ENCODE results near the gene GRAMD1B. TPM values are rescaled to one million over a fixed set of nuclear protein-coding genes. Genes with fewer than 3 reads are reported as not detected.

The GRAMD1B gene
- total RNA-seq, 1 experiment from 2014 or later = 1.2 TPM

DNA sequence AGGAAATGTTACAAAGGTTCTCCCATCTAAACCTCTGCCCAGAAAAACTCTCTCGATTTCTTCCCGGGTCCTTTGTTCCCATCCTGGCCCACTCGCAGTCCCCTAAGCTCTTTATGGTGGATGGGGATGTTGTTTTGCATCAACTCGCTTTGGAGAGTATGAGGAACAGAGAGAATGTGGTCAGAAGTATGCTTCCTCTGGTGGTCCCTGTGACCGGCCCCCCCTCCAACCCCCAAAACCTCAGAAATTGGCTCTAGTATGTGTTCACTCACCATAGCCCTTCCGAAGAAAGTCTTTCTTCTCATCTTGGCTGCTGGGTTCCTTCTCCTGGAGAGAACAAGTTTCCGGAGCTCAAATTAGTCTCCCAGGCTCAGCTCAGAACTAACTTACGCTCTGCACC lies 54.4 kb downstream of the GRAMD1B start:
- Mint-ChIP-seq H3K27ac (ENCODE audit: unreplicated experiment) (no peak overlapping the region), H3K4me3 (ENCODE audit: unreplicated experiment) (no peak overlapping the region), H3K9me3 (ENCODE audit: unreplicated experiment) (no peaks in the 10 kb centered on the region), H3K36me3 (ENCODE audit: insufficient read depth, unreplicated experiment) (no peaks in the 10 kb centered on the region), H3K27me3 (ENCODE audit: insufficient read depth, unreplicated experiment) (peaks cover 17% of the 10 kb centered on the region), H3K4me1 (ENCODE audit: low read depth, unreplicated experiment) (no peaks in the 10 kb centered on the region)
- ChIA-PET POLR2A (no interaction called here), CTCF (interaction anchor here (0.9 kb wide), 1 partner anchor 77 kb away, joined by 4 read pairs; no protein-coding TSS in a partner anchor)
- H3K4me1 ChIP-seq = no peaks in the 10 kb centered on the region
- intact Hi-C loops (cut with micrococcal nuclease; ENCODE audit: unreplicated experiment) = no loop called here
- no peak for DNase-seq
- H3K9me3 ChIP-seq = no peaks in the 10 kb centered on the region
- TF ChIP-seq, protein P1, sequence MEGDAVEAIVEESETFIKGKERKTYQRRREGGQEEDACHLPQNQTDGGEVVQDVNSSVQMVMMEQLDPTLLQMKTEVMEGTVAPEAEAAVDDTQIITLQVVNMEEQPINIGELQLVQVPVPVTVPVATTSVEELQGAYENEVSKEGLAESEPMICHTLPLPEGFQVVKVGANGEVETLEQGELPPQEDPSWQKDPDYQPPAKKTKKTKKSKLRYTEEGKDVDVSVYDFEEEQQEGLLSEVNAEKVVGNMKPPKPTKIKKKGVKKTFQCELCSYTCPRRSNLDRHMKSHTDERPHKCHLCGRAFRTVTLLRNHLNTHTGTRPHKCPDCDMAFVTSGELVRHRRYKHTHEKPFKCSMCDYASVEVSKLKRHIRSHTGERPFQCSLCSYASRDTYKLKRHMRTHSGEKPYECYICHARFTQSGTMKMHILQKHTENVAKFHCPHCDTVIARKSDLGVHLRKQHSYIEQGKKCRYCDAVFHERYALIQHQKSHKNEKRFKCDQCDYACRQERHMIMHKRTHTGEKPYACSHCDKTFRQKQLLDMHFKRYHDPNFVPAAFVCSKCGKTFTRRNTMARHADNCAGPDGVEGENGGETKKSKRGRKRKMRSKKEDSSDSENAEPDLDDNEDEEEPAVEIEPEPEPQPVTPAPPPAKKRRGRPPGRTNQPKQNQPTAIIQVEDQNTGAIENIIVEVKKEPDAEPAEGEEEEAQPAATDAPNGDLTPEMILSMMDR (IDR thresholded peaks at IDR 0.05; ENCODE audit: insufficient read depth in 1 of 2, low read depth in 1 of 2, low read length in 1 of 2, severe bottlenecking in 1 of 2, unreplicated experiment in 1 of 2) = no peak
- no peak overlapping the region for H3K4me3 ChIP-seq (ENCODE audit: low read depth, low read length)
- no peaks in the 10 kb centered on the region for H3K27me3 ChIP-seq (replicated peaks; ENCODE audit: control insufficient read depth, insufficient read depth, low read length)
- H3K36me3 ChIP-seq (ENCODE audit: control insufficient read depth, insufficient read depth, low read length) = no peaks in the 10 kb centered on the region
- BruUV-seq (replicated peaks) = no TSS peak

DNA sequence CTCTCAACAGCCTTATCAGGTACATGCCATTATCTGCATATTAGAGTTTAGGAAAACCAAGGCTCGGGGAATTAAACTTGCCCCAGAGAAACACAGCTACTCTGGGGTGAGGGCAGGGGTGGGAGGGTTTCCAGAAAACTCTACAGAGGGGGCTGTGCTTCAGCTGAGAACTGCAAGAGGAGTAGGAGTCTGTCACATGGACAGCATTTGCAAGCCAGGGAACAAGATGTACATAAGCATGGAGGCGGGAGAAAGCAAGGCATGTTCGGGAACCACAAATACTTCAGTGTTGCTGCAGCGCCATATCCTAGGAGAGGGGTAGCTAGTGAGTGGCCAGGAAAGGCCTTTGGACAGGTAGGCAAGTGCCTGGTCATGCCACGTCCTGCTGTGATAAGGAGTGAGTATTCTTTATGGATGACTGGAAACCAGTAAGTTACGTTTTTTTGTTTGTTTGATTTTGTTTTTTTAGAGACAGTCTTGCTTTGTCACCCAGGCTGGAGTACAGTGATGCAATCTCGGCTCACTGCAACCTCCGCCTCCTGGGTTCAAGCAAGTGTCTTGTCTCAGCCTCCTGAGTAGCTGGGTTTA lies 57.2 kb downstream of the GRAMD1B start:
- no peaks in the 10 kb centered on the region for H3K9me3 ChIP-seq
- DNase-seq = no peak
- H3K27ac Mint-ChIP-seq (ENCODE audit: unreplicated experiment) = no peak overlapping the region
- ChIA-PET POLR2A (no interaction called here), CTCF (interaction anchor here (0.6 to 0.8 kb wide), 2 partner anchors 9 to 18 kb away, joined by 3 to 5 read pairs; no protein-coding TSS in a partner anchor)
- H3K27me3 ChIP-seq (replicated peaks; ENCODE audit: control insufficient read depth, insufficient read depth, low read length) = no peaks in the 10 kb centered on the region
- TF ChIP-seq, protein P1 (IDR thresholded peaks at IDR 0.05; ENCODE audit: insufficient read depth in 1 of 2, low read depth in 1 of 2, low read length in 1 of 2, severe bottlenecking in 1 of 2, unreplicated experiment in 1 of 2) = no peak
- intact Hi-C loops (cut with micrococcal nuclease; ENCODE audit: unreplicated experiment) = no loop called here
- H3K4me3 Mint-ChIP-seq (ENCODE audit: unreplicated experiment) = no peak overlapping the region
- H3K27me3 Mint-ChIP-seq (ENCODE audit: insufficient read depth, unreplicated experiment) = peaks cover 10% of the 10 kb centered on the region
- no peaks in the 10 kb centered on the region for H3K4me1 Mint-ChIP-seq (ENCODE audit: low read depth, unreplicated experiment)
- no TSS peak for BruUV-seq (replicated peaks)
- no peak overlapping the region for H3K4me3 ChIP-seq (ENCODE audit: low read depth, low read length)
- H3K36me3 Mint-ChIP-seq (ENCODE audit: insufficient read depth, unreplicated experiment) = no peaks in the 10 kb centered on the region
- H3K9me3 Mint-ChIP-seq (ENCODE audit: unreplicated experiment) = no peaks in the 10 kb centered on the region
- no peaks in the 10 kb centered on the region for H3K4me1 ChIP-seq
- H3K36me3 ChIP-seq (ENCODE audit: control insufficient read depth, insufficient read depth, low read length) = no peaks in the 10 kb centered on the region

DNA sequence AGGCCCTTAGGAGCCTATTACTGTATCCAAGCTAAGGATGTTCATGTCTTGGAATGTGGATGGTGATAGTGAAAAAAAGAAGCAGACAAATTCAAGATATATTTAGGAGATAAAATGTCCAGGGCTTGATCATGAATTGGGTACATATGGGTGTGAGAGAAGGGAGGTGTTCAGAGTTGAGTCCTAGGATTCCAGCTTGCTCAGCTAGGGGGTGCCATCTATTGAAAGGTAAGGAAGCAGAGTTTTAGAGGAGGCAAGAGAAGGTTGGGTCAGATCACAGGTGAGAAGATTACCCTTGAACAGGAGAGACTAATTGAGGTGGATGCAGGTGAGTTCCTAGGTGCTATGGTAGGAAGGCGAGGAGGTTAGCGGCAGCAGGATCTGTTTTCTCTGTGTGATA lies 60.5 kb downstream of the GRAMD1B start:
- Mint-ChIP-seq H3K27me3 (ENCODE audit: insufficient read depth, unreplicated experiment) (peaks cover 2% of the 10 kb centered on the region), H3K4me1 (ENCODE audit: low read depth, unreplicated experiment) (no peaks in the 10 kb centered on the region), H3K9me3 (ENCODE audit: unreplicated experiment) (no peaks in the 10 kb centered on the region), H3K27ac (ENCODE audit: unreplicated experiment) (no peak overlapping the region), H3K36me3 (ENCODE audit: insufficient read depth, unreplicated experiment) (no peaks in the 10 kb centered on the region), H3K4me3 (ENCODE audit: unreplicated experiment) (no peak overlapping the region)
- no peak overlapping the region for H3K4me3 ChIP-seq (ENCODE audit: low read depth, low read length)
- DNase-seq = no peak
- ChIA-PET CTCF (interaction anchor here (0.5 to 1.0 kb wide), 2 partner anchors 34 to 83 kb away, joined by 3 to 4 read pairs; no protein-coding TSS in a partner anchor), POLR2A (no interaction called here)
- no peaks in the 10 kb centered on the region for H3K4me1 ChIP-seq
- intact Hi-C loops (cut with micrococcal nuclease; ENCODE audit: unreplicated experiment) = no loop called here
- TF ChIP-seq, protein P1 (IDR thresholded peaks at IDR 0.05; ENCODE audit: insufficient read depth in 1 of 2, low read depth in 1 of 2, low read length in 1 of 2, severe bottlenecking in 1 of 2, unreplicated experiment in 1 of 2) = no peak
- no peaks in the 10 kb centered on the region for H3K9me3 ChIP-seq
- no peaks in the 10 kb centered on the region for H3K27me3 ChIP-seq (replicated peaks; ENCODE audit: control insufficient read depth, insufficient read depth, low read length)
- H3K36me3 ChIP-seq (ENCODE audit: control insufficient read depth, insufficient read depth, low read length) = no peaks in the 10 kb centered on the region
- no TSS peak for BruUV-seq (replicated peaks)

All from Caco-2 (cell line).